GM23248 (cell line): ENCODE data around the gene GPD1L. TPM values are rescaled to one million over a fixed set of nuclear protein-coding genes. Genes with fewer than 3 reads are reported as not detected.
A peak's percentile ranks its signal among the peaks of the same experiment; 100 is the strongest.

Experiments used
- DNase-seq: peaks from one replicate; pipeline ENCODE4 v3.0.0-alpha.2; 2015
- H2AFZ ChIP-seq: fragments of 200-600 bp; sonication (generic); 2 replicates; pipeline ENCODE4 v1.6.1; 2016; ENCODE audit warnings: antibody characterized with exemption
- H3F3A ChIP-seq: fragments of 200-600 bp; sonication (generic); 2 replicates; pipeline ENCODE4 v1.6.1; 2016; ENCODE audit warnings: mild to moderate bottlenecking, antibody characterized with exemption, mixed run types; ENCODE audit not compliant: insufficient read depth
- H3K27ac ChIP-seq: fragments of 200-600 bp; sonication (generic); 2 replicates; pipeline ENCODE4 v1.5.1; 2016; ENCODE audit warnings: mild to moderate bottlenecking
- H3K27me3 ChIP-seq: fragments of 200-600 bp; sonication (generic); replicated peaks from 2 replicates; pipeline ENCODE4 v1.6.1; 2016; ENCODE audit warnings: mild to moderate bottlenecking; ENCODE audit not compliant: insufficient read depth
- H3K36me3 ChIP-seq: fragments of 200-600 bp; sonication (generic); 2 replicates; pipeline ENCODE4 v1.6.1; 2016; ENCODE audit warnings: low read depth, mild to moderate bottlenecking
- H3K4me1 ChIP-seq: fragments of 200-600 bp; sonication (generic); 2 replicates; pipeline ENCODE4 v1.6.1; 2016; ENCODE audit warnings: mild to moderate bottlenecking; ENCODE audit not compliant: insufficient read depth
- H3K4me2 ChIP-seq: fragments of 200-600 bp; sonication (generic); one replicate; pipeline ENCODE4 v1.6.1; 2016; ENCODE audit warnings: mild to moderate bottlenecking; ENCODE audit not compliant: unreplicated experiment
- H3K4me3 ChIP-seq: fragments of 200-600 bp; sonication (generic); 2 replicates; pipeline ENCODE4 v1.5.1; 2016; ENCODE audit warnings: mild to moderate bottlenecking
- H3K79me2 ChIP-seq: fragments of 200-600 bp; sonication (generic); 2 replicates; pipeline ENCODE4 v1.6.1; 2016; ENCODE audit warnings: mild to moderate bottlenecking; ENCODE audit not compliant: insufficient read depth
- H3K9ac ChIP-seq: fragments of 200-600 bp; sonication (generic); 2 replicates; pipeline ENCODE4 v1.6.1; 2016; ENCODE audit warnings: mild to moderate bottlenecking
- H3K9me2 ChIP-seq: fragments of 200-600 bp; sonication (generic); 2 replicates; pipeline ENCODE4 v1.6.1; 2016; ENCODE audit warnings: mixed run types, mild to moderate bottlenecking, moderate library complexity; ENCODE audit not compliant: insufficient read depth
- H3K9me3 ChIP-seq: fragments of 200-600 bp; sonication (generic); one replicate; pipeline ENCODE4 v1.6.1; 2017; ENCODE audit warnings: low read depth
- H4K20me1 ChIP-seq: fragments of 200-600 bp; sonication (generic); 2 replicates; pipeline ENCODE4 v1.6.0; 2016; ENCODE audit not compliant: insufficient read depth
- EZH2 ChIP-seq: fragments of 200-600 bp; sonication (generic); IDR thresholded peaks from 2 replicates; pipeline ENCODE4 v1.6.1; 2018; ENCODE audit warnings: antibody characterized with exemption, mild to moderate bottlenecking; ENCODE audit not compliant: insufficient read depth, poor library complexity, severe bottlenecking
- EZH2phosphoT487 ChIP-seq: fragments of 200-600 bp; sonication (generic); IDR thresholded peaks from 2 replicates; pipeline ENCODE4 v1.6.1; 2018; ENCODE audit warnings: antibody characterized with exemption, moderate library complexity, mild to moderate bottlenecking, low read depth; ENCODE audit not compliant: insufficient read depth
- WGBS, 2 experiments: methylation state at CpG; one replicate each; pipeline ENCODE4 v1.1.6; 2015 to 2017; ENCODE audit warnings: low lambda C conversion rate in 2 of 2, low coverage in 1 of 2; ENCODE audit errors: missing lambda C conversion rate in 2 of 2; 5-methylcytosine and 5-hydroxymethylcytosine counted together
- in situ Hi-C: fragments of 300-500 bp; cut with MboI; formaldehyde crosslinking; loops from 2 replicates; pipeline ENCODE4 v1.15.0; 2020
- polyA plus RNA-seq: library from polyadenylated mRNA; unstranded; fragments of >200 nt; fragmentation: Nextera tagmentation; extraction: Ambion mirVana; gene quantifications from 2 replicates; pipeline ENCODE4 v1.2.1, GENCODE V29; 2016
- total RNA-seq: library from RNA; depleted of rRNA; stranded (reverse); fragments of >200 nt; shearing (Covaris generic); gene quantifications from 2 replicates; pipeline ENCODE4 v1.2.3, GENCODE V29; 2014

Gene GPD1L
- total and polyA plus RNA-seq, 2 experiments from 2014 or later = 2.4 to 3.5 TPM

DNA sequence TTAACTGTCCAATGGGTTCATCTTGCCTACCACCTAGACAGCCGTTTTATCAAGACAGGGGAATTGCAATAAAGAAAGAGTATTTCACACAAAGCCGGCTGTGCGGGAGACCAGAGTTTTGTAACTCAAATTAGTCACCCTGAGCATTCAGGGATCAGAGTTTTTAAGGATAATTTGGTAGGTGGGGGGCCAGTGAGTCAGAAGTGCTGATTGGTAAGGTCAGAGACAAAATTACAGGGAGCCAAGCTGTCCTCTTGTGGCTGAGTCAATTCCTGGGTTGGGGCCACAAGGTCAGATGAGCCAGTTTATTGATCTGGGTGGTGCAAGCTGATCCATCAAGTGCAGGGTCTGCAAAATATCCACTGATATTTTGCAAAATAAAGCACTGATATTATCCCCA lies 29.9 kb upstream of the GPD1L start:
- Histone ChIP-seq H3K4me2 (no peak overlapping the region), H3K27ac (no peak overlapping the region), H3K9me3 (no peaks in the 10 kb centered on the region), H3F3A (no peaks in the 10 kb centered on the region), H3K79me2 (no peaks in the 10 kb centered on the region), H3K9me2 (no peaks in the 10 kb centered on the region), H3K9ac (no peak overlapping the region), H4K20me1 (no peaks in the 10 kb centered on the region), H2AFZ (no peak overlapping the region), H3K27me3 (peaks cover 4% of the 10 kb centered on the region; the same call in 1 of the 2 replicates), H3K4me3 (no peak overlapping the region), H3K4me1 (peaks cover 4% of the 10 kb centered on the region; the same call in 1 of the 2 replicates), H3K36me3 (no peaks in the 10 kb centered on the region)
- TF ChIP-seq EZH2 (no peak), EZH2phosphoT487 (no peak)
- in situ Hi-C loops = no loop called here
- 10 to 12% methylated on average over 3 of the region's 3 CpGs for WGBS, 2 experiments
- peak; percentile 46 for DNase-seq

DNA sequence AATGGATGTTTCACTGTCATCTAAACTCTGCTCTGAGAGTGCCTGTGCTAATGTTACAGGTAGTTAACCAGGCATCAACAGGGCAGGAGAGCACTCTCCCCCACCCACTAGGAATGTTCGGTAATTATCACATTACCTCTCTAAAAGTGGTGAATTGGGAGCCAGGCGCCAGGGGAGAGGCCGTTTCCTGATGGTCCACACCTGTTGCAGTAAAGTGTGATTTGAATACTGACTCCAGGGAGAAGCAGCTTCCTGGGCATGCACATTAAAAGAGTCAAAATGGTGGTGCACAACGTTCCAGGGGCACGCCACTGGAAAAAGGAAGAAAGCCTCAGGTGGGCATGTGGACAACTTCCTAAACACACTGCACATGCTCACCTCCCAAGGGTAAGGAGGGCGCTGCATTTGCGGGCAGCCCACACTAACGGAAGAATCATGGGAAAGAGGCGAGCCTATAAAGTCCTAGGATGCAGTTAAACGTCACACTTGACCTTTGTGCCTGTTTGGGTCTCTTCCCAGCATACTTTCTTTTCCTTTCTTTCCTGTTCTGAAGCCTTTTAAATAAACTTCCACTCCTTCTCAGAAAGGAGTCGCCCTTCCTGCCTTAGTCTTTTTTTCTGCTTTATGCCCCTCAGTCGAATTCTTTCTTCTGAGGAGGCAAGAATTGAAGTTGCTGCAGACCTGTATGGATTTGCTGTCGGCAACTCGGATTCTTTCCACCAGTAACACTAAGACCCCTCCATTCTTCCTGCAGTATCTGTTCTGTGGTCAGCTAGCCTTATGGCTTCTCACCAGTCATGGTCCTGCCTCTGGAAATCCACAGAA lies 28.9 kb upstream of the GPD1L start:
- Histone ChIP-seq H3K9ac (no peak overlapping the region), H2AFZ (no peak overlapping the region), H3K36me3 (no peaks in the 10 kb centered on the region), H3K4me3 (no peak overlapping the region), H3K27ac (no peak overlapping the region), H3K9me3 (no peaks in the 10 kb centered on the region), H3K27me3 (peaks cover 4% of the 10 kb centered on the region), H3F3A (no peaks in the 10 kb centered on the region), H3K4me2 (no peak overlapping the region), H3K4me1 (peaks cover 6% of the 10 kb centered on the region; the same call in 1 of the 2 replicates), H4K20me1 (no peaks in the 10 kb centered on the region), H3K9me2 (no peaks in the 10 kb centered on the region), H3K79me2 (no peaks in the 10 kb centered on the region)
- TF ChIP-seq EZH2 = no peak
- no peak for TF ChIP-seq EZH2phosphoT487
- DNase-seq = no peak
- 74 to 78% methylated on average over 14 of the region's 14 CpGs for WGBS, 2 experiments
- in situ Hi-C loops = no loop called here

DNA sequence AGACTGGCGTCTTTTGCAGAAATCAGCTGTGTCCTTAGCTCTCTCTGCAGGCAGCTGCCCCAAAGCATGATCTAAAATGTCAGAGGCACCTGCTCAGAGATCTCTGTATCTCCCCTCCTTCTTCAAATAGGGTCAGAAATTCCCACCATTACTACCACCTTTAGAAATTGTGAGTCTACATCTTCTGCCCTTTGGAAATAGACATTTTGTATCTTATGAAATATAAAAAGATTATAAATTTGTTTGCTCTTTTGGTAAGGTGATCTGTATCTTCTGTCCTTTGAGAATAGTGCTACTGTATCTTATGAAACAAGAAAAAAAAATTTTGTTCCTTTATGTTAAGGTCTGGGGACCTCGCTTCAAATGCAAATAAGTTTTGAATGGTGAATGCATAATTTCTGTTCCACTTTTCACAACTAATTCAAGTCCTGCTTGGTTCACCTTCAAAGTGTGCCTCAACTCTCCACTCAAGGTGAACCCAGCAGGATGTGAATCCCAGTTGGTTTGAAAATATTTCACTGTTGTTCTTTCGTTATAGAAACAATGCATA lies 28.3 kb upstream of the GPD1L start:
- no peak overlapping the region for H2AFZ ChIP-seq
- no peaks in the 10 kb centered on the region for H3K79me2 ChIP-seq
- no peak for DNase-seq
- H3K9ac ChIP-seq = no peak overlapping the region
- no peaks in the 10 kb centered on the region for H3K9me3 ChIP-seq
- H3F3A ChIP-seq = no peaks in the 10 kb centered on the region
- no peak overlapping the region for H3K4me2 ChIP-seq
- H3K4me3 ChIP-seq = no peak overlapping the region
- H3K27ac ChIP-seq = no peak overlapping the region
- no peaks in the 10 kb centered on the region for H3K36me3 ChIP-seq
- H3K9me2 ChIP-seq = no peaks in the 10 kb centered on the region
- TF ChIP-seq EZH2 (no peak), EZH2phosphoT487 (no peak)
- WGBS, 2 experiments = 73 to 76% methylated on average over 3 of the region's 3 CpGs
- in situ Hi-C loops = no loop called here
- H4K20me1 ChIP-seq = no peaks in the 10 kb centered on the region
- peaks cover 4% of the 10 kb centered on the region for H3K27me3 ChIP-seq
- peaks cover 9% of the 10 kb centered on the region; the same call in 1 of the 2 replicates for H3K4me1 ChIP-seq

DNA sequence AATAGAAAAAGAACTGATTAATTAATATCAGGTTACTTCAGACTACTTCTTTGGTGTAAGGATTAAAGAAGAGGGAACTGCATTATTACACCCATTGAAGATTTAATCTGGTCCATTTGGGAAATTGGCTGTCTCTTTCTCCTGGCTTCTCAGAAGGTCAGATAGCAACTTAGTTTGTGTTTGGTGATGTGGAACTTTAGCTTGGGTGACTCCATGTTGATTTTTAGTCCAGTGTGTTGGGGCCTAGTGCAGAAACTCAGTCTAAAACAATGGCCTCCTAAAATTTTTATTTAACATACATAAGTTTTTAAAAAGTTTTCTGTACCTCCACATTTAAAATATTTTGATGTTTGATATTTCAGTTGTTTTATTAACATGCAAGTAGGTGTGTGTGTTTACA lies 27.6 kb upstream of the GPD1L start:
- Histone ChIP-seq H3K27me3 (peaks cover 4% of the 10 kb centered on the region), H3K9me2 (no peaks in the 10 kb centered on the region), H3K9ac (no peak overlapping the region), H3K36me3 (no peaks in the 10 kb centered on the region), H3K4me3 (no peak overlapping the region), H3F3A (no peaks in the 10 kb centered on the region), H3K27ac (no peak overlapping the region), H3K79me2 (no peaks in the 10 kb centered on the region), H2AFZ (no peak overlapping the region), H4K20me1 (no peaks in the 10 kb centered on the region), H3K4me1 (peaks cover 9% of the 10 kb centered on the region; the same call in 1 of the 2 replicates), H3K4me2 (no peak overlapping the region), H3K9me3 (no peaks in the 10 kb centered on the region)
- in situ Hi-C loops = no loop called here
- DNase-seq = no peak
- TF ChIP-seq EZH2phosphoT487 (no peak), EZH2 (no peak)
